HG03571 (cell line): Measurements from ENCODE around the gene AGAP3.

ENCODE experiments used
- ATAC-seq: cut with Tn5 transposase; IDR thresholded peaks from one replicate; pipeline ENCODE4 v1.9.1; 2021; ENCODE audit not compliant: unreplicated experiment

The AGAP3 gene

GRCh38 chr7:151073990-151074389 is 12.3 kb upstream of the AGAP3 start:
- no peak for ATAC-seq

- ATAC-seq: no peak
Measured at GRCh38 chr7:151074817-151075661, 11.2 kb upstream of the AGAP3 start.

GRCh38 chr7:151075662-151075971 is 10.7 kb upstream of the AGAP3 start:
- ATAC-seq: no peak

GRCh38 chr7:151075978-151076426 is 10.3 kb upstream of the AGAP3 start:
- ATAC-seq: no peak

GRCh38 chr7:151076863-151077704 is 9.2 kb upstream of the AGAP3 start:
- no peak for ATAC-seq

- no peak for ATAC-seq
Measured at GRCh38 chr7:151077705-151078232, 8.5 kb upstream of the AGAP3 start.

GRCh38 chr7:151078233-151079040 is 7.8 kb upstream of the AGAP3 start:
- ATAC-seq: no peak

GRCh38 chr7:151079199-151079910 is 6.9 kb upstream of the AGAP3 start:
- ATAC-seq: no peak

- no peak for ATAC-seq
Measured at GRCh38 chr7:151080067-151080521, 6.2 kb upstream of the AGAP3 start.

- peak; percentile 73 for ATAC-seq
Measured at GRCh38 chr7:151080522-151081169, 5.6 kb upstream of the AGAP3 start, which contains the start of gene FASTK. Gene FASTK, minus strand, starts transcription at chr7:151080809. Its CDS starts 43 bp downstream, at chr7:151080766.

GRCh38 chr7:151081170-151082101 is 4.8 kb upstream of the AGAP3 start:
- no peak for ATAC-seq

GRCh38 chr7:151082141-151083070 is 3.9 kb upstream of the AGAP3 start:
- ATAC-seq: no peak

- ATAC-seq: peak; percentile 47
Measured at GRCh38 chr7:151083071-151083823, 3.0 kb upstream of the AGAP3 start, which contains the start of gene TMUB1. Gene TMUB1, minus strand, starts transcription at chr7:151083493. Its CDS starts 930 bp downstream, at chr7:151082563.

- ATAC-seq: no peak
Measured at GRCh38 chr7:151083824-151084160, 2.5 kb upstream of the AGAP3 start.

- ATAC-seq: no peak
Measured at GRCh38 chr7:151085329-151085690, 965 bp upstream of the AGAP3 start.

- no peak for ATAC-seq
Measured at GRCh38 chr7:151086802-151087244, 548 bp downstream of the AGAP3 start.
